Mammary epithelial cell (primary cell): ENCODE results near the gene FOXI1.

Source experiments
- CTCF ChIP-seq, 2 donors: IDR thresholded peaks in 1 of 2; conservative IDR thresholded peaks in 1 of 2; 2 replicates each; pipeline ENCODE4 v1.5.1; 2011 to 2012; ENCODE audit warnings: inconsistent platforms in 2 of 2, low read length in 2 of 2, mild to moderate bottlenecking in 2 of 2, control low read depth in 1 of 2, low read depth in 1 of 2; ENCODE audit not compliant: insufficient read depth in 1 of 2; ENCODE audit errors: extremely low read depth in 1 of 2
- EZH2 ChIP-seq: IDR thresholded peaks from 2 replicates; pipeline ENCODE4 v1.6.1; 2012; ENCODE audit warnings: low read length, inconsistent platforms, borderline replicate concordance

GRCh38 chr5:170113522-170113900, 7.8 kb downstream of the FOXI1 start:
- TF ChIP-seq EZH2 (no peak), CTCF (conservative IDR thresholded peaks at IDR 0.05 in 1 of 2, IDR thresholded peaks at IDR 0.05 in 1 of 2; ENCODE audit: extremely low read depth in 1 of 2, insufficient read depth in 1 of 2, low read depth in 1 of 2, low read length in 2 of 2) (no peak)
